Gastroesophageal sphincter (tissue), 3 donors: Measurements from ENCODE around the gene PRDM13.

ENCODE experiments used
- CTCF ChIP-seq, 4 experiments: fragments of 200-600 bp in 2 of 4; fragments of 450-650 bp in 2 of 4; sonication (generic) in 1 of 4; IDR thresholded peaks; one replicate each; pipeline ENCODE4 v1.5.1; 2017 to 2019; ENCODE audit warnings: antibody characterized with exemption in 4 of 4, mild to moderate bottlenecking in 2 of 4, moderate library complexity in 2 of 4
- POLR2A ChIP-seq, 2 donors: fragments of 450-650 bp; IDR thresholded peaks; one replicate each; pipeline ENCODE4 v1.6.1; 2017; ENCODE audit warnings: antibody characterized with exemption in 2 of 2, mild to moderate bottlenecking in 2 of 2, moderate library complexity in 1 of 2
- POLR2AphosphoS5 ChIP-seq: sonication (generic); formaldehyde crosslinking; IDR thresholded peaks from one replicate; pipeline ENCODE4 v1.6.1; 2017; ENCODE audit warnings: antibody characterized with exemption

DNA sequence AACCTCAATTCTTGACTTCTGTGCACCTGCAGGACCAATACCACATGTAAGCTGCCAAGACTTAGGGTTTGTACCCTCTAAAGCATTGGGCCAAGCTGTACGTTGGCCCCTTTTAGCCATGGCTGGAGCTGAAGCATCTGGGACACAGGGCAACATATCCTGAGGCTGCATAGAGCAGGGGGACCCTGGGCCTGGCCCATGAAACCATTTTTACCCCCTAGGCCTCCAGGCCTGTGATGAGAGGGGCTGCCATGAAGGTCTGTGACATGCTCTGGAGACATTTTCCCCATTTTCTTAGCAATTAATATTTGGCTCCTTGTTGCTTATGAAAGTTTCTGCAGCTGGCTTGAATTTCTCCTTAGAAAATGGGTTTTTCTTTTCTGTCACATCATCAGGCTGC, 31.0 kb downstream of the PRDM13 start:
- TF ChIP-seq CTCF (IDR thresholded peaks at IDR 0.05) (no peak), POLR2A (IDR thresholded peaks at IDR 0.05) (no peak), POLR2AphosphoS5 (no peak)
